22Rv1 (cell line): ENCODE measurements around the gene RAD51AP2.

Experiments
- H3K27ac ChIP-seq: fragments of 450-650 bp; 2 replicates; pipeline ENCODE4 v1.5.1; 2017
- CTCF ChIP-seq: fragments of 450-650 bp; IDR thresholded peaks from 2 replicates; pipeline ENCODE4 v1.5.1; 2017; ENCODE audit warnings: mild to moderate bottlenecking
- ZFX ChIP-seq: fragments of 450-650 bp; IDR thresholded peaks from 2 replicates; pipeline ENCODE4 v1.6.1; 2017; ENCODE audit warnings: antibody characterized with exemption, borderline replicate concordance

The RAD51AP2 gene

GRCh38 chr2:17536416-17536815 lies 18.2 kb upstream of the RAD51AP2 start:
- no peak overlapping the region for H3K27ac ChIP-seq
- TF ChIP-seq CTCF (no peak), ZFX (no peak)

GRCh38 chr2:17533546-17533945 lies 15.3 kb upstream of the RAD51AP2 start:
- H3K27ac ChIP-seq = no peak overlapping the region
- TF ChIP-seq ZFX (no peak), CTCF (no peak)

- TF ChIP-seq ZFX = no peak
- TF ChIP-seq CTCF = no peak
- no peak overlapping the region for H3K27ac ChIP-seq
These were observed 11.5 kb upstream of the RAD51AP2 start for GRCh38 chr2:17529771-17530170.

- TF ChIP-seq CTCF (no peak), ZFX (no peak)
These were observed 4.1 kb upstream of the RAD51AP2 start for GRCh38 chr2:17522303-17522702.

GRCh38 chr2:17521621-17522020 lies 3.4 kb upstream of the RAD51AP2 start:
- no peak overlapping the region for H3K27ac ChIP-seq
- no peak for TF ChIP-seq ZFX
- TF ChIP-seq CTCF = no peak

More at GRCh38 chr2:17522303-17522702, 4.1 kb upstream of the RAD51AP2 start:
- no peak overlapping the region for H3K27ac ChIP-seq

GRCh38 chr2:17520761-17521160 lies 2.5 kb upstream of the RAD51AP2 start:
- H3K27ac ChIP-seq = no peak overlapping the region
- TF ChIP-seq ZFX (no peak), CTCF (no peak)

GRCh38 chr2:17519486-17519885 lies 1.2 kb upstream of the RAD51AP2 start:
- no peak overlapping the region for H3K27ac ChIP-seq
- TF ChIP-seq CTCF (no peak), ZFX (no peak)
